ENCODE data around the gene STRIP1.

STRIP1 gene

DNA sequence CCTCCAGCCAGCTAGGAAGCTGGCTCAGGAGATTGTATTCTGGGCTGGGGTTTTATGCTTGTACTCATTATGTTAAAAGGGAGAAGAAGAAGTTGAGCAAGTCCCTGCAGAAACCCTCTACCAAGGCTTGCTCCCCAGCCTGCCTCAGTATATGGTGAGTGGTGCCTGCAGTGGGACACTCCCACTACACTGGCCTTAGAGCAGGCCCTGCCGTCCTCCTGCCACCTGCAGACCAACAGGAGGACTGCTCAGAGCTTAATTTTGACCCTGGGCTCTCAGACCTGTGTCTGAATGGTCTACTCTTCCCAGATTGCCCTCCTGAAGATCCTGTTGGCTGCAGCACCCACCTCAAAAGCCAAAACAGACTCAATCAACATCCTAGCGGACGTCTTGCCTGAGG is 13.0 kb downstream of the STRIP1 start:
- CTCF ChIA-PET, result interaction anchor here (1.2 to 22.1 kb wide), 8 partner anchors 3 to 273 kb away, joined by 3 to 387 read pairs (median 4); partner anchors contain the start of genes AHCYL1 and STRIP1
- POLR2A ChIA-PET, result no interaction called here
- DNase-seq (ENCODE audit: extremely low spot score), result no peak
- TF ChIP-seq, protein P1, sequence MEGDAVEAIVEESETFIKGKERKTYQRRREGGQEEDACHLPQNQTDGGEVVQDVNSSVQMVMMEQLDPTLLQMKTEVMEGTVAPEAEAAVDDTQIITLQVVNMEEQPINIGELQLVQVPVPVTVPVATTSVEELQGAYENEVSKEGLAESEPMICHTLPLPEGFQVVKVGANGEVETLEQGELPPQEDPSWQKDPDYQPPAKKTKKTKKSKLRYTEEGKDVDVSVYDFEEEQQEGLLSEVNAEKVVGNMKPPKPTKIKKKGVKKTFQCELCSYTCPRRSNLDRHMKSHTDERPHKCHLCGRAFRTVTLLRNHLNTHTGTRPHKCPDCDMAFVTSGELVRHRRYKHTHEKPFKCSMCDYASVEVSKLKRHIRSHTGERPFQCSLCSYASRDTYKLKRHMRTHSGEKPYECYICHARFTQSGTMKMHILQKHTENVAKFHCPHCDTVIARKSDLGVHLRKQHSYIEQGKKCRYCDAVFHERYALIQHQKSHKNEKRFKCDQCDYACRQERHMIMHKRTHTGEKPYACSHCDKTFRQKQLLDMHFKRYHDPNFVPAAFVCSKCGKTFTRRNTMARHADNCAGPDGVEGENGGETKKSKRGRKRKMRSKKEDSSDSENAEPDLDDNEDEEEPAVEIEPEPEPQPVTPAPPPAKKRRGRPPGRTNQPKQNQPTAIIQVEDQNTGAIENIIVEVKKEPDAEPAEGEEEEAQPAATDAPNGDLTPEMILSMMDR (IDR thresholded peaks at IDR 0.05; ENCODE audit: control extremely low read depth, extremely low read depth, low read depth, missing control alignments), result no peak

DNA sequence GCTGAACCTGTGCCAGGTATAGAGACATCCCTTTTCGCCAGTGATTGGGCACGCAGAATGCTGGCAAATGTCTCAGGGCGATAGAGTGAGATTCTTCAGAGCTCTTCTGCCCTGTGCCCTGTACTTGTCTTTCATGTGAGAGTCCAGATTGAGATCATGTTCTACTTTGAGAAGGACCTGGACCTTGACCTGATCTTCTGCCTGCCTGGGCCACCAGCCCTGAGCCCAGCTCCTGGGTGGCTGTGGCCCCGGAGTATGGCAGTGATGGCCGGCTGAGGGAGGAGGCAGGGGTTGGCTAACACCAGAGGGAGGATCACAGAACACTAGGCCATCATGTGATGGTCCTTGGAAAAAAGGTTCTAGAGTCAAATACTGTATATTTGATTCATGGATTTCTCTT is 13.8 kb downstream of the STRIP1 start:
- TF ChIP-seq, protein P1 (IDR thresholded peaks at IDR 0.05; ENCODE audit: control extremely low read depth, extremely low read depth, low read depth, missing control alignments), result no peak
- CTCF ChIA-PET, result interaction anchor here (1.2 to 22.1 kb wide), 6 partner anchors 3 to 58 kb away, joined by 3 to 387 read pairs (median 4); partner anchors contain the start of gene STRIP1
- POLR2A ChIA-PET, result interaction anchor here (0.7 kb wide), 1 partner anchor 9 kb away, joined by 3 read pairs; no protein-coding TSS in a partner anchor

DNA sequence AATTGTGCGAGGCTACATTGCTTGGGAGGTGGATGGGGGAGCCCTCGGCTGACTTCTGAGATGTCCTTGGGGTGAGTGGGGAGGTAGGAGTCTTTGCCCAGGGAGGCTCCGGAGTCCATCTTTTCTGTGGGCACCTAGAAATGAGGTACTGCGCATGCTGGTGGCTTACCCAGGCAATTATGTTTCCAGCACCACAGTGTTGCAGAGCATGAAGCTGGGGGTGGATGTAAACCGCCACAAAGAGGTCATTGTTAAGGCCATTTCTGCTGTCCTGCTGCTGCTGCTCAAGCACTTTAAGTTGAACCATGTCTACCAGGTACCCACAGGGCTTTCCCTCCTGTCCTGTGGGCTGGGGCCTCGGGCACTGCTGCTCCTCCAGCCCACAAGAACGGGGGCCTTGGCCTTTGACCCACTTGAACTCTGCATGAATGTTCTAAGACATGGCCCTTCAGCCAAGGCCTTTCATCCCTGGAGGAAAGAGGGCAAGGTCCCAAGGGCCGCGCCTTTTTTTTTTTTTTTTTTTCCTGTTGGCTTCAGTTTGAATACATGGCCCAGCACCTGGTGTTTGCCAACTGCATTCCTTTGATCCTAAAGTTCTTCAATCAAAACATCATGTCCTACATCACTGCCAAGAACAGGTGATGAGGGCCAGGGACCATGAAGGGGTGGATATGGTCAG is 14.6 kb downstream of the STRIP1 start:
- TF ChIP-seq, protein P1 (IDR thresholded peaks at IDR 0.05; ENCODE audit: control extremely low read depth, extremely low read depth, low read depth, missing control alignments), result no peak
- CTCF ChIA-PET, result interaction anchor here (2.0 to 22.1 kb wide), 4 partner anchors 4 to 447 kb away, joined by 6 to 387 read pairs (median 198); partner anchors contain the start of genes AHCYL1 and STRIP1
- POLR2A ChIA-PET, result interaction anchor here (0.7 kb wide), 1 partner anchor 9 kb away, joined by 3 read pairs; no protein-coding TSS in a partner anchor
- no peak for DNase-seq (ENCODE audit: extremely low spot score)

More for the DNA sequence above, 13.8 kb downstream of the STRIP1 start:
- DNase-seq (ENCODE audit: extremely low spot score), result no peak

DNA sequence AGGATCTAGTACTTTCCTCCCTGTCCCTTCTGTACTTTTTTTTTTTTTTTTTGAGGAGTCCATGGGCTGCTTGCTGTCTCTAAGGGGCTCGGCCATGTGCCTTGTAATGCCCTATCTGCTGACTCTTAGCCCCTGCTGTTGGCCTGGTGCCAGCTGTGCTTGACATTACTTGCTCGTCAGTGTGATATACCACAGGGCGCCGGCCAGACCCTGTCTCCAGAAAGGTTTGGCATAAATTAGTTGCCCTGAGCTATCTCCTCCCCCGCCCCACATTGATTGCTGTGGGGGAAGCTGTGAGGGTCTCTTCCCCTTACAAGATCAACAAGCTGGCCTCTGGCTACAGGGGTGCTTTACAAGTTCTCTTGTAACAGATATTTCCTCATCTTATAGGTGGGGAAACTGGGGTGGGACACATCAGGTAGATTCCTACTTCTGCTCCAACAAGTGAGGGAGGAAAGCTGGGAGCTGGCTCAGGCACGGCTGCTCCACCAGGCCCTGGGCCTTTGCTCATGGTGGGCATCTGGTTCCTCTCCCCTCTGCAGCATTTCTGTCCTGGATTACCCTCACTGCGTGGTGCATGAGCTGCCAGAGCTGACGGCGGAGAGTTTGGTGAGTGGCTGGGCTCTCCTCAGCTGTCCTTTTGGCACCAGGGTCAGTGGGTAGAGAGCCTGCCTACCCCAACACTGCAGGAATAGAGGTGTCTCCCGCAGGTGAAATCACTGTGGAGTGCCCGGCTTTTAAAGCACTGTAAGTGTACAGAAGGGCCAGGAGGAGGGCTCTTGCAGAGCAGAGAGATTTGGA is 15.6 kb downstream of the STRIP1 start:
- ChIA-PET POLR2A (no interaction called here), CTCF (interaction anchor here (2.0 to 22.1 kb wide), 6 partner anchors 5 to 446 kb away, joined by 6 to 387 read pairs (median 72); partner anchors contain the start of genes AHCYL1 and STRIP1)
- DNase-seq (ENCODE audit: extremely low spot score), result no peak
- TF ChIP-seq, protein P1 (IDR thresholded peaks at IDR 0.05; ENCODE audit: control extremely low read depth, extremely low read depth, low read depth, missing control alignments), result no peak

DNA sequence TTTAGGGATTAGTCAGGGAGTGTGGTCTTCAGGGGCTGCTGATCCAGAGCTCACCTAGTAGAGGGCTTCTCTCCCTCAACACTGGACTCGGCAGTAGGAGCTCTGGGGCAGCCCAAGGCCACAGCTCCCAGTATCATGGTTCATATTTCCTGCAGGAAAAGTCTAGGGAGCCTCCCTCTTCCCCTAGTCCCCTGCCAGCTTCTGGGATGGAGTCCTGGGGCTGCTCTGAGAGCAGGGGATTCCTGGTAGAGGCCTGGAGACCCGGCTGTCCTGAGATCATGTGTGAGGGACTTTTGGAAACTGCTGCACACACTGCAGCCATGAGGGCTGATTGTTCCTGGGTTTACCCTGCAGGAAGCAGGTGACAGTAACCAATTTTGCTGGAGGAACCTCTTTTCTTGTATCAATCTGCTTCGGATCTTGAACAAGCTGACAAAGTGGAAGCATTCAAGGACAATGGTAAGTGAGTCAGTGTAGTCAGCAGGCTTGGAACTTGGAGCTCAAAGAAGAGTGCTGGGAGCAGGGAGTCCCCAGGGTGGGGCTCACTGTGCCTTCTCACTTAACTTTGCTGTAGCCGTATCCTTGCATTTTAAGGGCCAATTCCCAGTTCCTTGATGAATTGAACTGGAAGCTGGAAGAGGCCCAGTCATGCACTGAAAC is 16.3 kb downstream of the STRIP1 start:
- POLR2A ChIA-PET, result no interaction called here
- DNase-seq (ENCODE audit: extremely low spot score), result no peak
- CTCF ChIA-PET, result interaction anchor here (1.9 to 22.1 kb wide), 8 partner anchors 6 to 445 kb away, joined by 4 to 387 read pairs (median 24); partner anchors contain the start of genes AHCYL1 and STRIP1
- TF ChIP-seq, protein P1 (IDR thresholded peaks at IDR 0.05; ENCODE audit: control extremely low read depth, extremely low read depth, low read depth, missing control alignments), result no peak

DNA sequence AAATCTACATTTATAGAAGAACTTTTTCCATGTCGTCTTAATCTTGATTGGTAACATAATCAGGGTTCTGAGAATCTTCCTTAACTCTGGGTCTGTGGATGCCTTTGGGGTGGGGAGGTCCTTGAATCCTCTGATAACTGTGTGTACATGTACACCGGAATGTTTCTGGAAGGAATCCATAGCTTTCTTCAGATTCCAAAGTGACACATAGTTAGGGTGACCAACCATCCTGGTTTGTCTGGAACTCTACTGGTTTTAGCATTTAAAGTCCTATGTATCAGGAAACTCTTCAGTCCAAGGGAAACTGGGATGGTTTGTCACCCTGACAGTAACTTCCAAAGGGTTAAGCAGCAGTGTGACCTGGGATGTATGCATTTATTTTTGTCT is 16.8 kb downstream of the STRIP1 start:
- no peak for DNase-seq (ENCODE audit: extremely low spot score)
- ChIA-PET CTCF (interaction anchor here (1.2 to 22.1 kb wide), 8 partner anchors 6 to 412 kb away, joined by 3 to 387 read pairs (median 24); partner anchors contain the start of genes AHCYL1 and STRIP1), POLR2A (no interaction called here)
- TF ChIP-seq, protein P1 (IDR thresholded peaks at IDR 0.05; ENCODE audit: control extremely low read depth, extremely low read depth, low read depth, missing control alignments), result no peak

All from GM10248 (cell line).